GM06990 (cell line): Measurements from ENCODE around the gene TTYH2.

Source experiments
- DNase-seq: peaks from one replicate; pipeline ENCODE4 v3.0.0-alpha.2; 2011; ENCODE audit not compliant: insufficient read length; ENCODE audit errors: extremely low read depth
- H3K27me3 ChIP-seq: replicated peaks from 2 replicates; pipeline ENCODE4 v1.6.0; 2011; ENCODE audit warnings: low read length; ENCODE audit not compliant: control insufficient read depth, insufficient read depth
- H3K36me3 ChIP-seq: 2 replicates; pipeline ENCODE4 v1.5.1; 2011; ENCODE audit warnings: low read length; ENCODE audit not compliant: control insufficient read depth, insufficient read depth
- H3K4me3 ChIP-seq: replicated peaks from 2 replicates; pipeline ENCODE4 v1.5.1; 2011; ENCODE audit warnings: low read depth, mild to moderate bottlenecking, control low read depth, low read length
- TF ChIP-seq, protein P1 (sequence below): IDR thresholded peaks from 2 replicates; pipeline ENCODE4 v1.5.1; 2011; ENCODE audit warnings: low read length, control low read depth, mild to moderate bottlenecking, inconsistent platforms; ENCODE audit not compliant: insufficient read depth, poor library complexity, severe bottlenecking

The TTYH2 gene

DNA sequence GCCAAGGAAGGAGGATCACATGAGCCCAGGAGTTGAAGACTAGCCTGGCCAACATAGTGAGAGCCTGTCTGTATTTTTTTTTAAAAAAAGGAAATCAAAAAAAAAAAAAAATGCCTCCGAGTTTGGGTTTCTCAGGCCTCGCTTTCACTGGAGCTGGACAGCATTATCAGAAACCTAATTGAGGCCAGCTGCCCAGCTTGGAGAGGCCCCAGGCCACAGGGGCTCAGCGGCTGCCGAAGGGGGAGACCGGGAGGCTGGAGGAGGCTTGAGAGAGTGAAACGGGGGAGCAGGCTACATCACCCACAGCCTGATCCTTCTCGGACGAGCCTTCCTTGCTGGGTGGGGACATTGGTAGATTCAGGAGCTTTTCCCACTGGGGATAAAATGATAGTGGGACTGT lies 5.1 kb downstream of the TTYH2 start:
- Histone ChIP-seq H3K4me3 (no peak overlapping the region), H3K36me3 (no peaks in the 10 kb centered on the region), H3K27me3 (no peaks in the 10 kb centered on the region)
- no peak for DNase-seq
- TF ChIP-seq, protein P1, sequence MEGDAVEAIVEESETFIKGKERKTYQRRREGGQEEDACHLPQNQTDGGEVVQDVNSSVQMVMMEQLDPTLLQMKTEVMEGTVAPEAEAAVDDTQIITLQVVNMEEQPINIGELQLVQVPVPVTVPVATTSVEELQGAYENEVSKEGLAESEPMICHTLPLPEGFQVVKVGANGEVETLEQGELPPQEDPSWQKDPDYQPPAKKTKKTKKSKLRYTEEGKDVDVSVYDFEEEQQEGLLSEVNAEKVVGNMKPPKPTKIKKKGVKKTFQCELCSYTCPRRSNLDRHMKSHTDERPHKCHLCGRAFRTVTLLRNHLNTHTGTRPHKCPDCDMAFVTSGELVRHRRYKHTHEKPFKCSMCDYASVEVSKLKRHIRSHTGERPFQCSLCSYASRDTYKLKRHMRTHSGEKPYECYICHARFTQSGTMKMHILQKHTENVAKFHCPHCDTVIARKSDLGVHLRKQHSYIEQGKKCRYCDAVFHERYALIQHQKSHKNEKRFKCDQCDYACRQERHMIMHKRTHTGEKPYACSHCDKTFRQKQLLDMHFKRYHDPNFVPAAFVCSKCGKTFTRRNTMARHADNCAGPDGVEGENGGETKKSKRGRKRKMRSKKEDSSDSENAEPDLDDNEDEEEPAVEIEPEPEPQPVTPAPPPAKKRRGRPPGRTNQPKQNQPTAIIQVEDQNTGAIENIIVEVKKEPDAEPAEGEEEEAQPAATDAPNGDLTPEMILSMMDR: no peak

DNA sequence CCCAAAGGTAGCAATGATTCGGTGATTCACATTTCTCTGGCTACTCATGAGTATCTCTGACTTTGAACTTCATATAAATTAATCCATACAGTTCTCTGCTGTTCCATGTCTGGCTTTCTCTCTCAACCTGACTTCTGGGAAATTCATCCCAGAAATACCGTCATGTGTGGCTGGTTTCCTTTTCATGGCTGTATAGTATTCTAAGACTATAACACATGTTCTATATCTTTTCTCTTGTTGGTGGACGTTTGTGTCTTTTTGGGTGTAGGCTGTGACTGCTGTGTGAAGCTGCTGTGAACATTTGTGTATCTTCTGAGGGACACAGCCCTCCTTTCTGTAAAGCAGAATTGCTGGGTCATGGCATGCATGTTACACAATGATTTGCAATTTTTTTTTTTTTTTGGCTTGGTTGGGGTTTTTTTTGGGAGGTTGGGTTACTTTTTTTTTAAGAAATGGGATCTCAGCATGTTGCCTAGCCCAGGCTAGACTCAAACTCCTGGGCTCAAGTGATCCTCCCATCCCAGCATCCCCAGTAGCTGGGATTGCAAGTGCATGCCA lies 6.3 kb downstream of the TTYH2 start:
- no peaks in the 10 kb centered on the region for H3K27me3 ChIP-seq
- TF ChIP-seq, protein P1: no peak
- DNase-seq: no peak
- H3K36me3 ChIP-seq: no peaks in the 10 kb centered on the region
- no peak overlapping the region for H3K4me3 ChIP-seq

DNA sequence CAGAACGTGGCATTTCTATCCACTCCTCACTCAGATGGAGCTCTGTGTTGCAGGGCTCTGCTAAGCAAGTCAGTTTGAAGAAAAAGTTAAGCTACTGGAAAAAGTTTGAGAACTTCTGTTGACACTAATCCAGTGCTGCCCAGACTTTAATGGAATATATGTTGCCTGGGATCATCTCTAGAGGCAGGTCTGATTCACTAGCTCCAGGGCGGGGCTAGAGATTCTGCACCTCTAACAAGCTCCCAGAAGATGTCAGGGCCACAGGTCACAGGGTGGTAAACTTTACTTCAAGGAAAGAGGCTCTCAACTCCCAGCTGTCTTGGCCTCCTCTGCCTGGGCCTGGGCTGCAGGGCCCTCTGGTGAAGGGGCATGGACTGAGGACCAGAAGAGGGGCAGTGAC lies 6.8 kb downstream of the TTYH2 start:
- Histone ChIP-seq H3K36me3 (no peaks in the 10 kb centered on the region), H3K4me3 (no peak overlapping the region), H3K27me3 (no peaks in the 10 kb centered on the region)
- TF ChIP-seq, protein P1: no peak
- no peak for DNase-seq

DNA sequence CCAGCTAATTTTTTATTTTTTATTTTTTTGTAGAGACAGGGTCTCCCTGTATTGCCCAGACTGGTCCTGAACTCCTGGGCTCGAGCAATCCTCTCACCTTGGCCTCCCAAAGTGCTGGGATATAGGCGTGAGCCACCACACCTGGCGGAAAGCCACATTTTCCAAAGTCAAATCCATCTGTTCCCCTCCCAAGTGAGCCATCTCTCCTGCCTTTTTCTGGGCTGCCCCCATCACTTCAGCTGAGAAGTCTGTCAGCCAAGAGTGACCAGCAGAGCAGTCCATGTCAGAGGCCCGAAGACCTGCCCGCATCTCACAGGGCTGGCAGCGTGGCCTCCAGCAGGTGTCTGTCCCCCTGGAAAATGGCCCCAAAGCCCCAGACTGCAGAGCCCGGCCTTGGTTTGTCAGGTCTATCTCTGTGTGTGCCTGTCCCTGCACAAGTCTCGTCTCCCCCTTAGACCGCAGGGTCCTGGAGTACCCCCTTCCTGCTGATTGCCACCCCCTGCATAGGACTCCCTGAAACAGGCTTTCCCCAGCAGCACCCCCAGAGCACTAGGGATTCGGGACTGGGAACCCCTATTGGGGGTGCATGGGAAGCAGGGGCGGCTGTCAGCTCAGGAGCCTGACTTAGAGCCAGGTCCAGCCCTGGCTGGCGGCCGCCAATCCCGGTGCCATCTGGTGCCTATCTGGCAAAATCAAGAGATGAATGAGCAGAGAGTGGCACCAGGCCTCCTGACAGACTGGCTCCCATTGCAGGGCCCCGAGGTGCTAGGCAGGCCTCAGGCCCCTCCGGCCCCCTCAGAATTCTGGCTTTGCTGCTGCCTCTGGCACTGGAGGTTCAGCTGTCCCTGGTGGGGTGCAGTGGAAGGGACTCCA lies 7.8 kb downstream of the TTYH2 start:
- TF ChIP-seq, protein P1: no peak
- no peak for DNase-seq
- Histone ChIP-seq H3K36me3 (no peaks in the 10 kb centered on the region), H3K4me3 (no peak overlapping the region), H3K27me3 (no peaks in the 10 kb centered on the region)

DNA sequence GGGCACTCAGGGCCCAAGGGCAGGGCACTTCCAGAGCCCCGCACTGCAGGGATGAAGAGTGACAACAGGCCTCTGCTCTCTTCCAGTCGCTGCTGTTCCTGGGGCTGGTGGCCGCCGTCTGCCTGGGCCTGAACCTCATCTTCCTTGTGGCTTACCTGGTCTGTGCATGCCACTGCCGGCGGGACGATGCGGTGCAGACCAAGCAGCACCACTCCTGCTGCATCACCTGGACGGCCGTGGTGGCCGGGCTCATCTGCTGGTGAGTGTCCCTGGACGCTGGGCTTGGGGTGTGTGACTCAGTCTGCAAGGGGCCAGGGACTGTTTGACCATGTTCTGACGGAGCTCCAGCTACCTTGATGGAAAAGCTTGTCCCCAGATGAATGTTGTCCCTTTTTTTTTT lies 9.0 kb downstream of the TTYH2 start:
- no peak for DNase-seq
- no peaks in the 10 kb centered on the region for H3K27me3 ChIP-seq
- H3K4me3 ChIP-seq: no peak overlapping the region
- TF ChIP-seq, protein P1: no peak
- no peaks in the 10 kb centered on the region for H3K36me3 ChIP-seq
